Fibroblast of skin of right quadriceps (primary cell): Measurements from ENCODE around the gene SCN5A.

Experiments used
- DNase-seq: peaks from one replicate; pipeline ENCODE4 v3.0.0-alpha.2; 2013

The SCN5A gene

GRCh38 chr3:38647217-38647970 is 2.1 kb downstream of the SCN5A start:
- DNase-seq = no peak

GRCh38 chr3:38646630-38647029 is 2.9 kb downstream of the SCN5A start:
- peak; percentile 28 for DNase-seq

GRCh38 chr3:38646062-38646461 is 3.4 kb downstream of the SCN5A start:
- no peak for DNase-seq

- DNase-seq = no peak
Measured at GRCh38 chr3:38645601-38646000, 3.9 kb downstream of the SCN5A start.

GRCh38 chr3:38645076-38645475 is 4.4 kb downstream of the SCN5A start:
- no peak for DNase-seq

- no peak for DNase-seq
Measured at GRCh38 chr3:38644662-38645053, 4.8 kb downstream of the SCN5A start.

- no peak for DNase-seq
Measured at GRCh38 chr3:38644016-38644661, 5.3 kb downstream of the SCN5A start.

- DNase-seq = no peak
Measured at GRCh38 chr3:38643592-38643991, 5.9 kb downstream of the SCN5A start.

GRCh38 chr3:38643090-38643489 is 6.4 kb downstream of the SCN5A start:
- no peak for DNase-seq

GRCh38 chr3:38641461-38642110 is 7.9 kb downstream of the SCN5A start:
- DNase-seq = no peak

GRCh38 chr3:38640661-38641452 is 8.6 kb downstream of the SCN5A start:
- DNase-seq = no peak

- no peak for DNase-seq
Measured at GRCh38 chr3:38638354-38638753, 11.1 kb downstream of the SCN5A start.

GRCh38 chr3:38637906-38638305 is 11.6 kb downstream of the SCN5A start:
- DNase-seq = no peak

GRCh38 chr3:38636881-38637280 is 12.6 kb downstream of the SCN5A start:
- DNase-seq = no peak

GRCh38 chr3:38636464-38636863 is 13.0 kb downstream of the SCN5A start:
- no peak for DNase-seq

GRCh38 chr3:38634111-38634510 is 15.4 kb downstream of the SCN5A start:
- peak; percentile 17 for DNase-seq

- DNase-seq = no peak
Measured at GRCh38 chr3:38632989-38633388, 16.5 kb downstream of the SCN5A start.

GRCh38 chr3:38630606-38631005 is 18.9 kb downstream of the SCN5A start:
- DNase-seq = no peak

GRCh38 chr3:38630070-38630469 is 19.4 kb downstream of the SCN5A start:
- DNase-seq = no peak

- DNase-seq = no peak
Measured at GRCh38 chr3:38628835-38629234, 20.7 kb downstream of the SCN5A start.

GRCh38 chr3:38627956-38628355 is 21.5 kb downstream of the SCN5A start:
- DNase-seq = no peak

- DNase-seq = no peak
Measured at GRCh38 chr3:38626171-38626570, 23.3 kb downstream of the SCN5A start.

- DNase-seq = no peak
Measured at GRCh38 chr3:38623539-38623938, 25.9 kb downstream of the SCN5A start.
